HEK293 (cell line): ENCODE measurements around the gene KCNC4.

Experiments used
- CTCF ChIA-PET: fragments of 350-600 bp; formaldehyde crosslinking; extraction: SDS; loops from one replicate; lab custom pipeline; 2021; ENCODE audit warnings: antibody characterized with exemption; lab: Yijun Ruan, JAX
- POLR2A ChIA-PET: fragments of 300-600 bp; formaldehyde crosslinking; extraction: SDS; loops from one replicate; lab custom pipeline; 2020; ENCODE audit warnings: antibody characterized with exemption, inconsistent platforms; lab: Yijun Ruan, JAX
- H3K27ac ChIP-seq: fragments of 200-500 bp; sonication (Bioruptor generic); 2 replicates; pipeline ENCODE4 v1.5.1; 2014; ENCODE audit warnings: low read depth, low read length, control low read depth, inconsistent platforms; ENCODE audit errors: extremely low read depth
- H3K36me3 ChIP-seq, 2 experiments: fragments of 200-500 bp in 1 of 2; sonication (Bioruptor generic) in 1 of 2; 1 replicate in 1 of 2; 2 replicates in 1 of 2; pipeline ENCODE4 v1.5.1; 2014 to 2017; ENCODE audit warnings: inconsistent platforms in 2 of 2, low read length in 2 of 2; ENCODE audit not compliant: control insufficient read depth in 2 of 2, insufficient read depth in 1 of 2
- H3K4me1 ChIP-seq: fragments of 200-500 bp; sonication (Bioruptor generic); 2 replicates; pipeline ENCODE4 v1.5.1; 2014; ENCODE audit warnings: mild to moderate bottlenecking, low read length, inconsistent platforms; ENCODE audit not compliant: control insufficient read depth, insufficient read depth
- H3K4me3 ChIP-seq: 2 replicates; pipeline ENCODE4 v1.5.1; 2011; ENCODE audit warnings: low read depth, mild to moderate bottlenecking, control low read depth, low read length, moderate library complexity
- H3K9me3 ChIP-seq: fragments of 200-500 bp; sonication (Bioruptor generic); 2 replicates; pipeline ENCODE4 v1.5.1; 2014; ENCODE audit warnings: low read depth, low read length, inconsistent platforms; ENCODE audit not compliant: control insufficient read depth, insufficient read depth
- GLIS2 ChIP-seq: fragments of 450-650 bp; formaldehyde crosslinking; IDR thresholded peaks from 2 replicates; pipeline ENCODE4 v1.5.1; 2016; ENCODE audit warnings: missing biosample characterization, missing genetic modification characterization
- KLF8 ChIP-seq: fragments of 450-650 bp; formaldehyde crosslinking; IDR thresholded peaks from 2 replicates; pipeline ENCODE4 v1.5.1; 2016; ENCODE audit warnings: missing biosample characterization, missing genetic modification characterization
- SALL2 ChIP-seq: fragments of 450-650 bp; formaldehyde crosslinking; IDR thresholded peaks from 2 replicates; pipeline ENCODE4 v1.5.0; 2017; ENCODE audit warnings: missing biosample characterization, mild to moderate bottlenecking, missing genetic modification characterization, borderline replicate concordance
- SP7 ChIP-seq: fragments of 450-650 bp; formaldehyde crosslinking; IDR thresholded peaks from 2 replicates; pipeline ENCODE4 v1.5.1; 2016; ENCODE audit warnings: missing biosample characterization, missing genetic modification characterization
- ZIC2 ChIP-seq: fragments of 450-650 bp; formaldehyde crosslinking; IDR thresholded peaks from 2 replicates; pipeline ENCODE4 v1.5.1; 2016; ENCODE audit warnings: missing biosample characterization, missing genetic modification characterization
- ZNF211 ChIP-seq: fragments of 450-650 bp; formaldehyde crosslinking; IDR thresholded peaks from 2 replicates; pipeline ENCODE4 v1.5.1; 2016; ENCODE audit warnings: low read depth, missing biosample characterization, missing genetic modification characterization
- ZNF223 ChIP-seq: fragments of 450-650 bp; formaldehyde crosslinking; IDR thresholded peaks from 2 replicates; pipeline ENCODE4 v1.5.1; 2016; ENCODE audit warnings: missing biosample characterization, missing genetic modification characterization
- ZNF335 ChIP-seq: fragments of 450-650 bp; formaldehyde crosslinking; conservative IDR thresholded peaks from 2 replicates; pipeline ENCODE4 v1.5.1; 2016; ENCODE audit warnings: missing biosample characterization, missing genetic modification characterization
- ZNF341 ChIP-seq: fragments of 450-650 bp; formaldehyde crosslinking; IDR thresholded peaks from 2 replicates; pipeline ENCODE4; 2016; ENCODE audit warnings: low read depth, missing biosample characterization, missing genetic modification characterization
- ZNF354C ChIP-seq: fragments of 450-650 bp; formaldehyde crosslinking; IDR thresholded peaks from 2 replicates; pipeline ENCODE4 v1.5.1; 2016; ENCODE audit warnings: missing biosample characterization, missing genetic modification characterization, low read depth, borderline replicate concordance
- ZNF514 ChIP-seq: fragments of 450-650 bp; formaldehyde crosslinking; IDR thresholded peaks from 2 replicates; pipeline ENCODE4 v1.5.1; 2016; ENCODE audit warnings: missing biosample characterization, missing genetic modification characterization
- ZNF626 ChIP-seq: fragments of 450-650 bp; sonication (Bioruptor Pico); formaldehyde crosslinking; IDR thresholded peaks from 2 replicates; pipeline ENCODE4 v1.5.1; 2018; ENCODE audit warnings: missing biosample characterization, missing genetic modification characterization, inconsistent platforms
- ZNF830 ChIP-seq: fragments of 450-650 bp; IDR thresholded peaks from 2 replicates; pipeline ENCODE4 v1.5.0; 2018; ENCODE audit warnings: missing biosample characterization, missing genetic modification characterization, low read depth, mild to moderate bottlenecking, moderate library complexity
- ZSCAN23 ChIP-seq: fragments of 450-650 bp; formaldehyde crosslinking; IDR thresholded peaks from 2 replicates; pipeline ENCODE4 v1.5.1; 2016; ENCODE audit warnings: missing biosample characterization, missing genetic modification characterization
- TF ChIP-seq, protein P1 (sequence below): fragments of 450-650 bp; formaldehyde crosslinking; IDR thresholded peaks from 2 replicates; pipeline ENCODE4 v1.5.1; 2016; ENCODE audit warnings: missing biosample characterization, missing genetic modification characterization
- TF ChIP-seq, protein P2 (sequence below): fragments of 450-650 bp; formaldehyde crosslinking; IDR thresholded peaks from 2 replicates; pipeline ENCODE4 v1.5.1; 2017; ENCODE audit warnings: missing biosample characterization, missing genetic modification characterization

KCNC4 gene

DNA sequence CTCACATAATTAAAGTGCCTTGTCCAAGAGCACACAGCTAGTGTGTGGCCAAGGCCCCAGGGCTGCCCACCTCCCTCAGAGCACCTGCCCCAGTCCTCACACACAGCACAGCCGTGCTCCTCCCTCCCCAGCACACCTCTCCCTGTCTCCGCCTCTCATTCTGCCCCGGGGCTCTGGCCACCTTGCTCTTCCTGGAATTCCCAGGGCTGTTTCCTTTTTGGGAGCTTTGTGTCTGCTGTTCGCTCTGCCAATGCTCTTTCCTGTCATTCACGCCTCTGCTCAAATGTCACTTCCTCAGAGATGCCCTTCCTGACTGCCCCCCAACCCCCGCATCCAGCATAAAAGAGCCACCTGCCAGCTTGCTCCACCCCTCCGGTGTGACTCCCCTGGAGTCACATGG lies 46.5 kb upstream of the KCNC4 start:
- TF ChIP-seq GLIS2 (tag by site-specific recombination) (0 out of 2 replicates have a peak, but pooled peaks have one; percentile 13), ZSCAN23 (tag by site-specific recombination) (no peak), ZNF354C (tag by site-specific recombination) (no peak), SP7 (tag by site-specific recombination) (no peak), ZNF830 (tag by site-specific recombination) (no peak), ZNF341 (tag by site-specific recombination) (peak; percentile 32; the same call in 1 of the 2 replicates)
- Histone ChIP-seq H3K9me3 (no peaks in the 10 kb centered on the region), H3K4me3 (no peak overlapping the region), H3K36me3 (no peaks in the 10 kb centered on the region), H3K27ac (no peak overlapping the region), H3K4me1 (no peaks in the 10 kb centered on the region)
- POLR2A ChIA-PET: interaction anchor here (1.1 kb wide), 1 partner anchor 13 kb away, joined by 3 read pairs; the partner anchor contains the start of gene SLC6A17
- CTCF ChIA-PET: interaction anchor here (1.0 to 1.3 kb wide), 2 partner anchors 48 to 297 kb away, joined by 3 to 5 read pairs; no protein-coding TSS in a partner anchor

DNA sequence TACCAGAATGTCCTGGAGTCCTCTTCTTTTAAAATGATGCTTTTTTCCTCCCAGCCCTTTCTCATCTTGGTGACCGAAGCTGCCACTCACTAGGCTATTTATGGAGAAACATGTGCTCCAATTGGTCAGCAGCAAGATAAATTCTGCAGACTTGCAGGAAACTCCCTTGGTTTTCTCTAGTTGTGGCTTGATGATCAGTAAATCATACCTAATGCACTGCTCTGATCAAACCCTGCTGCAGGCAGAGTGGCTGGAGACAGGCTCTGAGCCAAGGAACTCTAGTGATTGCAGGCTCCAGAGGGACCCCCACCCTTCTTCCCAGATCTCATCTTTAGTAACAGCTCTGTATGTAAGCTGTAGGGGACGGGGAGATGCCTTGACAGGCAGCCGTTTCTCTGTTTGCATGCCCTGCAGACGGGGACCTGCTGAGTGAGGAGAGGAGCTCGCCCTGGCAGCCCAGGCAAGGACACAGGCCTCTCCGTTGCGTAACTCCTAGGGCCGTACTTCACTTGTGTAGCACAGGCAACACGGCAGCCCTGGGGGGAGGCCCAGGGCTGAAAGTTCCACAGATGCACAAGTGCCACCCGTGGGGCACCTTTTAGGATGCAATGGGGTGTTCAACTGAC lies 45.3 kb upstream of the KCNC4 start:
- Histone ChIP-seq H3K9me3 (no peaks in the 10 kb centered on the region), H3K4me3 (no peak overlapping the region), H3K27ac (no peak overlapping the region), H3K36me3 (no peaks in the 10 kb centered on the region), H3K4me1 (no peaks in the 10 kb centered on the region)
- ChIA-PET CTCF (interaction anchor here (0.7 to 1.3 kb wide), 4 partner anchors 12 to 296 kb away, joined by 3 to 5 read pairs (median 4); no protein-coding TSS in a partner anchor), POLR2A (no interaction called here)
- no peak for TF ChIP-seq ZNF626
- TF ChIP-seq ZIC2 (tag by site-specific recombination): 0 out of 2 replicates have a peak, but pooled peaks have one; percentile 21

- ChIA-PET POLR2A (no interaction called here), CTCF (interaction anchor here (0.5 to 0.9 kb wide), 2 partner anchors 13 to 799 kb away, joined by 3 read pairs; no protein-coding TSS in a partner anchor)
- Histone ChIP-seq H3K4me1 (no peaks in the 10 kb centered on the region), H3K9me3 (no peaks in the 10 kb centered on the region), H3K36me3 (no peaks in the 10 kb centered on the region), H3K4me3 (no peak overlapping the region), H3K27ac (no peak overlapping the region)
- TF ChIP-seq SP7 (tag by site-specific recombination): no peak
- TF ChIP-seq, protein P1, sequence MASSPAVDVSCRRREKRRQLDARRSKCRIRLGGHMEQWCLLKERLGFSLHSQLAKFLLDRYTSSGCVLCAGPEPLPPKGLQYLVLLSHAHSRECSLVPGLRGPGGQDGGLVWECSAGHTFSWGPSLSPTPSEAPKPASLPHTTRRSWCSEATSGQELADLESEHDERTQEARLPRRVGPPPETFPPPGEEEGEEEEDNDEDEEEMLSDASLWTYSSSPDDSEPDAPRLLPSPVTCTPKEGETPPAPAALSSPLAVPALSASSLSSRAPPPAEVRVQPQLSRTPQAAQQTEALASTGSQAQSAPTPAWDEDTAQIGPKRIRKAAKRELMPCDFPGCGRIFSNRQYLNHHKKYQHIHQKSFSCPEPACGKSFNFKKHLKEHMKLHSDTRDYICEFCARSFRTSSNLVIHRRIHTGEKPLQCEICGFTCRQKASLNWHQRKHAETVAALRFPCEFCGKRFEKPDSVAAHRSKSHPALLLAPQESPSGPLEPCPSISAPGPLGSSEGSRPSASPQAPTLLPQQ (tag by site-specific recombination): no peak
- TF ChIP-seq ZNF211: no peak
- TF ChIP-seq, protein P2, sequence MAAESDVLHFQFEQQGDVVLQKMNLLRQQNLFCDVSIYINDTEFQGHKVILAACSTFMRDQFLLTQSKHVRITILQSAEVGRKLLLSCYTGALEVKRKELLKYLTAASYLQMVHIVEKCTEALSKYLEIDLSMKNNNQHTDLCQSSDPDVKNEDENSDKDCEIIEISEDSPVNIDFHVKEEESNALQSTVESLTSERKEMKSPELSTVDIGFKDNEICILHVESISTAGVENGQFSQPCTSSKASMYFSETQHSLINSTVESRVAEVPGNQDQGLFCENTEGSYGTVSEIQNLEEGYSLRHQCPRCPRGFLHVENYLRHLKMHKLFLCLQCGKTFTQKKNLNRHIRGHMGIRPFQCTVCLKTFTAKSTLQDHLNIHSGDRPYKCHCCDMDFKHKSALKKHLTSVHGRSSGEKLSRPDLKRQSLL: no peak
- TF ChIP-seq KLF8 (tag by site-specific recombination): no peak
- TF ChIP-seq SALL2 (tag by site-specific recombination): no peak
- TF ChIP-seq ZNF223 (tag by site-specific recombination): no peak
- TF ChIP-seq ZNF514: no peak
- TF ChIP-seq ZNF335 (tag by site-specific recombination): no peak
Observed at GRCh38 chr1:110165761-110166231, 44.3 kb upstream of the KCNC4 start.
